IMR-90 (cell line): ENCODE data around the gene GDPD1. TPM values are rescaled to one million over a fixed set of nuclear protein-coding genes. Genes with fewer than 3 reads are reported as not detected.

Experiments used
- microRNA-seq, 2 experiments: library from miRNA; stranded (forward) in 1 of 2; unstranded in 1 of 2; fragments of 10-50 nt in 1 of 2; fragments of <30 nt in 1 of 2; gene quantifications in 1 of 2; microRNA quantifications in 1 of 2; one replicate each; pipeline versions ENCODE3 to v1.1.0; 2013 to 2020; ENCODE audit not compliant: insufficient read depth in 1 of 2, insufficient read length in 1 of 2, unreplicated experiment in 1 of 2
- polyA plus RNA-seq, 3 experiments: library from polyadenylated mRNA; depleted of rRNA; stranded (reverse); fragments of >200 nt; gene quantifications; 2 replicates each; pipeline ENCODE4 v1.2.3, GENCODE V29; 2012; ENCODE audit warnings: low replicate concordance in 1 of 3
- small RNA-seq, 5 experiments: library from RNA; depleted of rRNA; stranded (forward); fragments of <200 nt; gene quantifications; one replicate each; pipeline ENCODE3, GENCODE V24; 2012
- total RNA-seq: library from RNA; depleted of rRNA; stranded (reverse); fragments of >200 nt; gene quantifications from 2 replicates; pipeline ENCODE4 v1.2.3, GENCODE V29; 2012; rRNA removed

Gene GDPD1
- total and polyA plus RNA-seq, 2 of the 4 experiments (the other 2 are of a cell fraction): 0.72 to 0.84 TPM

Small RNA genes within 50 kb of the gene (microRNA-seq; reads per million reads assigned to microRNA genes)
- gene RF00019 (ENCODE audit: insufficient read depth, insufficient read length) (not detected), gene SNRPGP17 (ENCODE audit: insufficient read depth, insufficient read length) (not detected)

Small RNA genes within 50 kb of the gene (small RNA-seq; reads per million reads assigned to genes)
- gene RF00019: 0 reads per million in 5 experiments
- 0 reads per million in 5 experiments for gene SNRPGP17

Other genes with a start within 250 kb of the GDPD1 start
- 24.9 and 33.1 TPM in 2 replicates for gene TRIM37, start 113.6 kb upstream of the GDPD1 start, total RNA-seq
- 9.4 and 12.1 TPM in 2 replicates for gene TRIM37, start 113.6 kb upstream of the GDPD1 start, polyA plus RNA-seq (2012; rRNA removed)
- gene SKA2, start 65.3 kb upstream of the GDPD1 start, total RNA-seq: 38.7 and 78.6 TPM in 2 replicates
- gene SKA2, start 65.3 kb upstream of the GDPD1 start, polyA plus RNA-seq (2012; rRNA removed): 21.3 and 30.4 TPM in 2 replicates
- gene PRR11, start 64.8 kb upstream of the GDPD1 start, total RNA-seq: 8.6 and 19.7 TPM in 2 replicates
- 24.0 and 25.6 TPM in 2 replicates for gene PRR11, start 64.8 kb upstream of the GDPD1 start, polyA plus RNA-seq (2012; rRNA removed)
- 17.5 and 21.7 TPM in 2 replicates for gene SMG8, start 10.5 kb upstream of the GDPD1 start, total RNA-seq
- 8.4 and 10.2 TPM in 2 replicates for gene SMG8, start 10.5 kb upstream of the GDPD1 start, polyA plus RNA-seq (2012; rRNA removed)
- gene YPEL2, start 111.1 kb downstream of the GDPD1 start, total RNA-seq: 1.9 and 3.4 TPM in 2 replicates
- gene YPEL2, start 111.1 kb downstream of the GDPD1 start, polyA plus RNA-seq (2012; rRNA removed): 1.9 and 2.3 TPM in 2 replicates